HG02840 (cell line): ENCODE measurements around the gene TBXA2R.
A peak's percentile ranks its signal among the peaks of the same experiment; 100 is the strongest.
"Not testable (repeated sequence)": the region's sequence is repeated elsewhere in the genome, so short reads cannot be mapped to it uniquely, and the experiment has no call there.

ENCODE experiments used
- ATAC-seq: cut with Tn5 transposase; IDR thresholded peaks from one replicate; pipeline ENCODE4 v1.9.1; 2021; ENCODE audit warnings: mild to moderate bottlenecking, moderate library complexity, moderate number of reproducible peaks; ENCODE audit not compliant: unreplicated experiment, low FRiP score

The TBXA2R gene

GRCh38 chr19:3641515-3642269 is 35.0 kb upstream of the TBXA2R start:
- no peak for ATAC-seq

DNA sequence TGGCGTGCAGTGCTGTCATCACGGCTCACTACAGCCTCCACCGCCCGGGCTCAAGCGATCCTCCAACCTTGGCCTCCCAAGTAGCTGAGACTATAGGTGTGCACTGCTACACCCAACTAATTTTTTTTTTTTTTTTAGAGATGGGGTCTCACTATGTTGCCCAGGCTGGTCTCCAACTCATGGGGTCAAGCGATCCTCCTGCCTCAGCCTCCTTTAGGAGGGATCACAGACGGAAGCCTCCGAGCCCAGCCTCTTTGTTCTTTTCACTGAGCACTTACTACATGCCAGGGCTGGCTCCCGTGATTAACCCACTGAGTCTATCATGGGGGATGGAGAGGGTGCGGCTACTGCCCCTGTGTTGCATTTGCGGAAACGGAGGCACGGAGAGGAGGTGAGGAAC is 32.8 kb upstream of the TBXA2R start:
- ATAC-seq = no peak

GRCh38 chr19:3638208-3639193 is 31.8 kb upstream of the TBXA2R start:
- no peak for ATAC-seq

GRCh38 chr19:3637621-3638020 is 30.9 kb upstream of the TBXA2R start:
- no peak for ATAC-seq

DNA sequence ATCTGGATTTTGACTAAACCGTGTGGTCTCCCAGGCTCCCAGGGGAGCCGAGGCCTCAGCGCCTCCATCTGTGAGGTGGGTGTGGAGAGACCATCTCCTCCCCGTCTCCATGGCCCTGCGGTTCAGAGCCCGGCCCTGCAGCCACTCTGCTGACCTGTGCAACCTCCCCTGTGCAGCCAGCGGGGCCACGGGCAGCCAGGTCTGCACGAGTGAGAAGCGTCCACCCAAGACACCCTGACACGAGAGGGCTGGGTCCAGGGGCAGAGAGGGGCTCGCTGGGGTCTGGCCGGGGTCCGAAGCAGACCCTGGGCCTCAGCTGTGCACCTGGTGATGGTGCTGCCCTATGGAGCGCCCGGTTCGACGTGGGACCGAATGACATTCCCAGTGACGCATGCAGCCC is 30.3 kb upstream of the TBXA2R start:
- no peak for ATAC-seq

DNA sequence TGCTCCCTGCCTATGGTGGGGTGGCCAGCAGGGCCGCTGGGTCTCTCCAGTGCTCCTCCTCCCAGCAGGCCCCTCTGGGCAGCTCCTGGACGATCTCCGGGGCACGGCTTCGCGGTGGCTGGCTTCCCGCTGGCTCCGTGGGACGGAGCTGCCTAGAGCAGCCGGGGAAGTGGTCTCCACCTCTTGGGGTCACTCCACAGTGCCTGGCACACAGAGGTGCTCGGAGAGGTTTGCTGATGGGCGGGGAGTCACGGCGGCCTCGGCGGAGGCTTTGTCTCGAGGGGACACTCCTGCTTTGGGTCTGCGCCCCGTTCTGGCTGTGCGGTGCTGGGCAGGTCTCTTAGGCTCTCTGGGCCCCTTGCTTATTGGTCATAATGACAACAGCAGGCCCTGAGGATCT is 29.8 kb upstream of the TBXA2R start:
- no peak for ATAC-seq

- ATAC-seq = no peak
Observed at GRCh38 chr19:3634496-3635045, 27.9 kb upstream of the TBXA2R start.

- no peak for ATAC-seq
Observed at GRCh38 chr19:3633559-3633988, 26.9 kb upstream of the TBXA2R start.

GRCh38 chr19:3632739-3633558 is 26.3 kb upstream of the TBXA2R start:
- no peak for ATAC-seq

DNA sequence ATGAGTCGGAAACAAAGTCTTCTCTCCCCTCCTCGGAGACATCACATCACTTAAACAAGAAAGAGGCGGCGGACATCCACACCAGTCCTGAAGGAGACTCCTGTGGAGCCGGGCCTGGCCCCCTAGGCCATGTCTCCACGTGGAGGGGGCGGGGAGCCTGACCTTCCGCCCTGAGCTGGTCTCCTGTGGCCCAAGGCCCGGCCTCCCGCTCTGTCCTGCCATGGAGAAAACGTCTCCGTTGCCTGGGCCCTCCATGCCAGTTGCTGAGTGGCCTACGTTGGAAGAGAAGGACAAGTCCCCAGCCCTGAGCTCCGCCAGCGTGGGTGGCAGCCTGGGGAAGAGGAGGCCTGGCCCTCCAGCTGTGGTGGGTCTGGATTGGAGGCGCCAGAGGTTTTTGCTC is 25.4 kb upstream of the TBXA2R start:
- no peak for ATAC-seq

DNA sequence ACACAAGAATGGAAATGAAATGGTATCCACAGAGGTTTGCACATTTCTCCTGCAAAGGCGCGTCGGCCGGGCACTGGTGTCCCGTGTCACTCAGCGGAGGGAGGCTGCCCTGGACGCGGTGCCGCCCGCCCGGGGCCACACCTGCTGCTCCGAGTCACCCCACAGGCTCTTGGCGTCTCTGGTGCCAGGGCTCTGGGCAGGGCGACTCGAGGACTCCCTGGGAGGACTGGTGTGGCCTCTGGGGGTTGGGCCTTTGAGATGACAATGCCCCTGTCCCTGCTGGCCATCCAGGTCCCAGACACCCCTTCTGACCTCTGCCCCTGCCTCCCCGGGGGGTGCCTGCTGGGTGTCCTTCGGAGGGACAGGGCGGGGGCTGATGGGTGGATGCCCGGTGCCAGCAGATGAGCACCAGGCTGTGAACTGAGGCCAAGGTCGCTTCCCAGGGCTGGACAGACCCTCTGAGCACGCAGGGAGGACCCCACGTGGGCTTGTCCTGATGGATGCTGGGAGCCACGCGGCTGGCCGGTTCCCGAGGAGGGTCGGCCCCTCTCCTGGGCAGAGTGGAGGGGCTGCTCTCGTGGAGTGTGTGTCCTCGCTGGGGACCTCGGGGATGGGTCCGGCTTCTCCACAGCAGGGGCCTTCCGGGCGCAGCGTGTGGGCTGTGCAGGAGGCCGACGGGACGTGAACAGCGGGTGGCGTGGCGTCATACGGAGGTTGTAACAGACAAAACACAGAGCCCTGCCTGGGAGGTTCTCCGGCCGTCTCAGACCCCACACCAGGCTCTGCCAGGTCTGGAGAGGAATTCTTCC is 24.6 kb upstream of the TBXA2R start:
- ATAC-seq = no peak

- not testable (repeated sequence) for ATAC-seq
Observed at GRCh38 chr19:3628766-3629165, 22.1 kb upstream of the TBXA2R start.

DNA sequence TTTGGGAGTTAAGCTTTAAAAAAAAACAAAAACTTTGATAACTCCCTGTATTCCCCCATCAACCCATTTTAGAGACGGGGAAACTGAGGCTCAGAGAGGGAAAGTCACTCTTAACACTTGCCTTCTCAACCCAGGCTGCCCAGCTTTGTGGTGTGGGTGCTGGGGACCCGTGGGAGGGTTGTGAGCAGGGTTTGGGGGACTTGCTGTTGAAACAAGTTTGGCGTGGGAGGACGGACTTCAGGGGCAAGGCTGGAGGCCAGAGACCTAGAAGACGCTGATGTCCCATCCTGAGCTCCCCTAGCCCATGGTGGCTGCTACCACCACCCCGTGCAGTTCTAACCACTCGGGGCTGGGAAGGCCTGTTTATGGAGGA is 20.7 kb upstream of the TBXA2R start:
- no peak for ATAC-seq

DNA sequence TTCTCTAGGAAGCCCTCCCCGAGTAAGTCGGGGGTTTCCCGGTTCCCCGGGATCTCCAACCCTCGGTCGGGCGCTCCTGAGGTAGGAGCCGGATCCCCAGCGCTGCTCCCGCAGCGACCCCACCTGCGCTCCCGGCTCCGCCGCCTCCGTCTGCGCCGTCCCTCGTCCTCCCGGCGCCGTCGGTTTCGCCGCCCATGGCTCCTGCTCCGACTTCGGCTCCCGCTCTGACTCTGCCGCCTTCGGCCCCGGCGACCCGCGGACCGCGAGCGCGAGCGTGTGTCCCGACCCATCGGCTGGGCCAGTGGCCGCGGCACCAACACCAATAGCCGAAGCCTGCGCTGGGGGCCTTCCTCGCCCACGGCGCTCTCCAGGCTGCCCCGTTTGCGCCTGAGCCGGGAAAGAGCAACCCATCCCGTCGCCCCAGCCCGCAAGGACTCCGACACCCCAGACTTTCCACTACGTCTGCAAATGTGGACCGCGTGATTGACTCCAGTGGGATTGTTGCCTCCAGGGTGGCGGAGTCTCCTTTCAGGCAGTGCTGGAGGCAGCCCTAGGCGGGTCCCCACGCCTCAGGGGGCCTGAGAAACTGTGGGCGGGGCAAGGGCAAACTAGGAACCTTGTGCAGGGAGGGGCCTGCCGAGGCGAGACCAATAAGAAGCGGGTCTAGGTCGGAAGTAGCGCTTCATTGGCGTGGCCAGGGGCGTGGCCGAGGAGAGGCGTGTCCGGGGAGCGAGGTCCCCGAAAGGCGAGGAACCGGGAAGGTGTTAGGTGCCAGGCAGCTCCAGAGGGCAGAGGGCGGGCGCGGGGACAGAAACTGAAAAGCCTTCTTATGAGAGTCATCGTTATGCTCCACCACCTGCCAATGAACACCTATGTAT is 20.0 kb upstream of the TBXA2R start, which contains the start of gene CACTIN:
TSS of gene CACTIN (minus strand) at position 318 of the 878 bp plus-strand sequence. CDS start at position 290, 28 bp downstream.
- peak; percentile 86 for ATAC-seq

GRCh38 chr19:3625996-3626472 is 19.4 kb upstream of the TBXA2R start:
- peak; percentile 9 for ATAC-seq

GRCh38 chr19:3623716-3624115 is 17.0 kb upstream of the TBXA2R start:
- ATAC-seq = no peak

DNA sequence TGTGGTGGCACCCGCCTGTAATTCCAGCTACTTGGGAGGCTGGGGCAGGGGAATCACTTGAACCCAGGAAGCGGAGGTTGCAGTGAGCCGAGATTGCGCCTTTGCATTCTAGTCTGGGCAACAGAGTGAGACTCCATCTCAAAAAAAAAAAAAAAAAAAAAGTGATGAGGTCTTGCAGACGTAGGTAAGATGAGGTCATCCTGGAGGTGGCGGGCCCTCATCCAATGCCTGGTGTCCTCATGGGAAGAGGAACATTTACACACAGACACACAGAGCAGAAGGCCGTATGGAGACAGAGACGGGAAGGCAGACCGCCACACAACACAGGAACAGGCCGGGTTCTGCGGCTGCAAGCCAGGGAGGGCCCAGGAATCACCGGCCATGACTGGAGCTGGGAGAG is 15.5 kb upstream of the TBXA2R start:
- ATAC-seq = no peak

- ATAC-seq = no peak
Observed at GRCh38 chr19:3621689-3622088, 15.0 kb upstream of the TBXA2R start.
